HG02642 (cell line): Measurements from ENCODE around the gene GRIFIN.

Experiments used
- ATAC-seq: cut with Tn5 transposase; IDR thresholded peaks from one replicate; pipeline ENCODE4 v1.9.1; 2021; ENCODE audit warnings: mild to moderate bottlenecking; ENCODE audit not compliant: unreplicated experiment, poor library complexity

The GRIFIN gene

GRCh38 chr7:2499719-2500430 lies 23.7 kb upstream of the GRIFIN start:
- no peak for ATAC-seq

DNA sequence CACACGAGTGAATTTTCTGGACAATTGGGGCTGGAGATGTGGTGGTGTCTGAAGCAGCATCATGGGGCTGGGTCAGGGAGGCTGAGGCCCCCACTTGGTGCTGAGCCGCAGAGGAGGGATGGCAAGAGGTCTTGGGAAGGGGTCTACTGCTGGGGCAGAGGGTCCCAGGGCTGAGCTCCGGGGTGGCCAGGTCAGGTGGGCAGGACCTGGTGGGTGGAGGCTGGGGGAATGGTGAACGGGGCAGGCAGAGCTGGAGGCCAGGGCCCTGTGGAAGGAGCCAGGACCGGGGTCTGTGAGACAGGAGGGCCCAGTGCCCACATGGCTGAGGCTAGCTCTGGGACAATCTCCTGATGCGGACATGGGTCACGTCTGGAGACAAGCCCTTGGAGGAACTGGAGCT lies 23.0 kb upstream of the GRIFIN start:
- ATAC-seq = no peak

- no peak for ATAC-seq
Measured at GRCh38 chr7:2498708-2499107, 22.5 kb upstream of the GRIFIN start.

GRCh38 chr7:2497500-2498336 lies 21.5 kb upstream of the GRIFIN start:
- ATAC-seq = no peak

GRCh38 chr7:2497065-2497464 lies 20.9 kb upstream of the GRIFIN start:
- ATAC-seq = no peak

DNA sequence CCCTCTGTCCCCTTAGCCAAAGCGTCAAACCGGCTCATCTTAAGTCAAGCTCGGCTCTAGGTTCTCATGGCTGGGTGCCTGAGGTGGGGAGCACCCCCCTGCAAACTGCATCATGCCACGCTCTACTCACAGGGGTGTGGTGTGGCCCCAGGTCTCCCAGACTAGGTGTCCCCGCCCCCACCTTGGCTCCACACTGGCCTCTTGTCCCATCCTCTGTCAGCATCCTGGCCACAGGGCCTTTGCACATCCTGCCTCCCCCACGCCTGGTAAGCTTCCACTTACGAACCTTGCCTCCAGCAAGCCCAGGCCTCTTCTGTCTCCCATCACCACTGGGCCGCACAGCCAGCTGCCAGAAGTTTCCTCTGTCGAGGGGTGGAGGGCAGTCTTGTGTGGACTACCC lies 20.2 kb upstream of the GRIFIN start:
- ATAC-seq = no peak

DNA sequence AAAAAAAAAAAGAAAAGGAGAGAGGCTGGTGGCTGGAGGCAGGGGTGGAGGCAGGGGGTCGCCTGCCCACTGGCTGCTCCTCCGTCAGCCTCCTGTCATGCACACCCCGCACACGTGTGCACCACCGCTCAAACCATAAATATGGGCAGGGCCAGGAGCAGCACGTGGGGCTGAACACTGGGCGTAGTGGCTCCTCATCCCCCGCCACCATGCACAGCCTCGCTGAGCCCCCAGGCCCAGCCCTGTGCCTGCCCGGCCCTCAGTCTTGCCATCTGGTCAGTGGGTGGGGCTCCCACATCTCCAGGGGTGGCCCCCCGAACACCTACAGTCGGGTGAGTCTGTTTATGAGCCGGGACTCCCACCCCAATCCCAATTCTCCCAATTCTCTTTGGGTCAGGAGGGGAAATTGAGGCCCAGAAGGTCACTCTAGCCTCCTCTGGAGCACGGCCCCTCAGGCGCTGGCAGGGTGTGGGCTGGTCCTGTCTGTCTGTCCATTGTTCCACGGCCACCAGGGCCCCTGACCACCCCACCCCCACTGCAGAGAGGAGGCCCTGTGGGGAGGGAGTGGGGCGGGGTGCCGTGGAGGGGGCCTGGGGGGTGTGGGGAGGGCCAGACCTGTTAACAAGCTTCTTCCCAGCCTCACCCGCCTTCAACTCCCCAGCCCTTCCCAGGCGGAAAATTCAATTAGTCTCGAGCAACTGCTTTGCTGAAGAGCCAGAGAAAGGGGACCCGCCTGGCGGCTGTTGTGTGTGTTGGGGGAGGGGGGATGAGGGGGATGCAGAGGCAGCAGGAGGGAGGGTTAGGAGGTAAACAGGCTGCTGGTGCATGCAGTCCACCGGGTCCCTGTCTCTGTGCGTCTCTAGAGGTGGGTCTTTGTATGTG lies 19.5 kb upstream of the GRIFIN start:
- ATAC-seq = no peak

DNA sequence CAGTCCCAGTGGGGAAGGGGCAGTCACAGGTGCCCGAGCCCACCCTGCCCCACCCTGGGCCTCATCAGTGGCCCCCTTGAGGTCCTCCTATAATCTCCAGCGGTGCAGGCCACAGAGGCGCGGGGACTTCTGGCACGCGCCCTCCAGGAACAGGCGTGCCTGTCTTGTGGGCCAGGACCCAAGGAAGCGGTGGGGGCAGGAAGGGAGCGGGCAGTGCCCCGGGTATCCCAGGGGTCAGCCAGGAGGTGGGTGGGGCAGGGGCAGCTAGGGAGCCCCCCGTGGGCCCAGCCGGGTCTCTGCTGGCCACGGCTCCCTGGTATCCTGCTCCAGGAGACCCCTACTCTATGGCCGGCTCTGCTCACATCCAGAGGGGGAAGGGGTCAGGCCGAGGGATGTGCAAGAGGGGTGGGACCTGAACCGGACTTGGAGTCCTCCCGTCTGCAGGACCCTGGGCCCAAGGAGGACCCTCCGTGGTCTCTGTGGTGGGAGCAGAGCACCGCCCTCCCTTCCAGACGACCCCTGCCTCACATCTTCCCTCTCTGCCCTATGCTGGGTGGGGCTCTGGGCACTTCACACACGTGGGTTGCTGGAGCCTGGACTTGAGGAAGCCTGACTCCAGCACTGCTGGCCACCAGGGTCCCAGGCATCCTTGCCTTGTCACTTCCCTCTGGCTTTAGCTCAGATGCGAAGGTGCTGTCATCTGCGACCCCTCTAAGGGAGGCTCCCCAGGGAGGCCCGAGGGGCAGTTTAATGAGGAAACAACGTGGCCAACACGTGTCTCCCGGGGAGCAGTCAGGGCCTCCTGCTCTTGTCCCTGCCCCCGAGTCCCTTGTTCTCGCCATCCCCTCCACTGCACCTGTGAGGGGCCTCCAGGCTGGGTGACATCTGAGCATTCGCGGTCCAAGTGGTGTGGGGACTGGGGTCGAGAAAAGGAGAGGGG lies 18.3 kb upstream of the GRIFIN start:
- ATAC-seq = no peak

DNA sequence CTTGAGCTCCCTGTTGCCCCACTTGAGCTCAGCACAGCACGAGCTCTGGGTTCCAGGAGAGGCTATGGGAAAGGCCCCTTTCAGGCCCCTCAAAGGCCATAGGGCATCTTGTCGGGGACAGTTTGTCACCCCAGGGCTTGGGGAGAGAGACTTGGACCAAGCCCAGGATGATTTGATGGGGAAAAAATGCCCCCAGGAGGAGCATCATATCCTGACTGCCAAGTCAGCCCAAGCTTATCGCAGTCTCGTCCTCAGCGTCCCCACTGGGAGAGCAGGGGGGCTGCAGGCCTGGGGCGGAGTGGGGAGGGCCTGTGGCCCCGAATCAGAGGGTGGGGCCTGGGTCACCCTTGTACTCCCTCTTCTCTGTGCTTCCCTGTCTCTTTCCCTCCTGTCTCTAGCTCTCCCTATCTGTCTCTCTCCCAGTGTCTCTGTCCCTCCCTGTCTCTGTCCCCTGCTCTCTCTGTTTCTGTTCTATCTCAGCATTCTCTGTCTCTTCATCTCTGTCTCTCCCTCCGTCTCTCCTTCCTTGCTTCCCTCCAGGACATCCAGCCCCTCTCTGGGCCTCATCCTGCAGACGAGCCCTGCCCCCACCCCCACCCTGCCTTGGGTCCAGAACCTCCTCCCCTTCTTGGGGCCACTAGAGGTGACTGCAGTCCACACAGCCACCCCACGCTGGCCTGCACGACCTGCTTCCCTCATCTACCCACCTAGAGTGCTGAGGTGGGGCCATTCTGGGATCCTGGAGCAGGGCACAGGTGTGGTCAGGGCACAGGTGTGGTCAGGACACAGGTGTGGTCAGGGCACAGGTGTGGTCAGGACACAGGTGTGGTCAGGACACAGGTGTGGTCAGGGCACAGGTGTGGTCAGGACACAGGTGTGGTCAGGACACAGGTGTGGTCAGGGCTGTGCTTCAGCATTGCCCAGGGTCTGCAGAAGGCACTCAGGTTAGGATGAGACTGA lies 17.3 kb upstream of the GRIFIN start:
- ATAC-seq = no peak

DNA sequence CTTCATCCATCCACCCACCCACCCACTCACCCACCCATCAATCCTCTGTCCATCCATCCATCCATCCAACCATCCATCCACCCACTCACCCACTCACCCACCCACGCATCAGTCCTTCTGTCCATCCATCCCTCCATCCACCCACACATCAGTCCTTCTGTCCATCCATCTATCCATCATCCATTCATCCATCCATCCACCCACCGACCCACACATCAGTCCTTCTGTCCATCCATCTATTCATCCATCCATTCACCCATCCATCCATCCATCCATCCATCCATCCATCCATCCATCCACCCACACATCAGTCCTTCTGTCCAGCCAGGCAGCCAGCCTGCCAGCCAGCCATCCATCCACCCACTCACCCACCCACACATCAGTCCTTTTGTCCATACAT lies 15.8 kb upstream of the GRIFIN start:
- ATAC-seq = no peak

GRCh38 chr7:2490181-2490651 lies 14.0 kb upstream of the GRIFIN start:
- ATAC-seq = no peak

DNA sequence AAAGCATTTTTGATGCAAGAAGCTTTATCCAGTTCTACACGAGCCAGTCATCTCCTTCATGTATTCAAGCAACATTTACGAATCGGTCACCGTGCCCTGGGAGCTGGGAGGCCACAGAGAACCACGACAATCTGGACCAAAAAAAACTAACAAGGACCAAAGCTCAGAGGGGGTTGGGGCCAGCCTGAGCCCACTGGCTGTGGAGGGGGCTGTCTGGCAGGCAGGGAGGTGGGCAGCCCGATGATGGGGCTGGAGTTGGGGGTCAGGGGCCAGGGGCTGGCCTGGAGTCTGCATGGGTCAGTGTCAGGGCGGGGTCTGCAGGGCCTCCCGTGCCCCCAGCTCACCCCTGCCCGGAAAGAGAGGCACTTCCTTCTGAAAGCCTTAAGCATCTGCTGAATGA lies 12.5 kb upstream of the GRIFIN start:
- no peak for ATAC-seq

DNA sequence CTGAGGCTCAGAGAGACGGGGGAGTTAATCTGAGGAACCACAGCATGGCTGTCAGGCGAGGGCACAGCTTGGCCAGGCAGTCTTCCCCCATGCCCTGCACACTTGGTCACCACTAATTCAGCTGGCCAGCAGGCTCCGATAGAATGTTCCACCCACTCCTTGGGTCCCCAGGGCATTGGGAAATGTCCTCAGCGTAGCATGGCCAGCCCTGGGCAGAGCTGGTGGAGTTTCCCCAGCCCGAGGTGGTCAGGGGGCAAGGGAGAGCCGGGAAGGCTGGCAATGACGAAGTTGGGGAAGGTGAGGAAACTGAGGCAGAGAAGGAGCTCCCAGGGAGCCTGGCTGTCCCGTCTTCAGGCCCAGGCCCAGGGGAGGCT lies 12.1 kb upstream of the GRIFIN start:
- no peak for ATAC-seq

- ATAC-seq = no peak
Measured at GRCh38 chr7:2487586-2488271, 11.5 kb upstream of the GRIFIN start.

- no peak for ATAC-seq
Measured at GRCh38 chr7:2484868-2485267, 8.7 kb upstream of the GRIFIN start.

DNA sequence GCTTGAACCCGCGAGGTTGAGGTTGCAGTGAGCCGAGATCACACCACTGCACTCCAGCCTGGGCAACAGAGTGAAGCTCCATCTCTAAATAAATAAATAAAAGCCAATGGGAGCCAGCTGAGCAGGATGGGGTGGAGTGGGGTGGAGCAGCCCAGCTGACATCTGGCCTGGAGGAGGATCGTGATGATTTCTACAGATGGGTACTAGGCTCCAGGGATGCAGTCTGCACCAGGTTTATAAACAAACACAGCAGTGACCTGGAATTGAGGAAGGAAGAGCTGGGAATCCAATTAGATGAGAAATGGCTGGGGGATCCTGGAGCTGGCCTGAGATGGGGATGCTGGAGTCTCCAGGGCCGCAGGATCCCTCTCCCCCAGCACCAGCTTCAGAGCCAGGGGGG lies 7.3 kb upstream of the GRIFIN start:
- no peak for ATAC-seq

- no peak for ATAC-seq
Measured at GRCh38 chr7:2482725-2483451, 6.7 kb upstream of the GRIFIN start.
